ENCODE results near the gene PPM1A.

Gene PPM1A

DNA sequence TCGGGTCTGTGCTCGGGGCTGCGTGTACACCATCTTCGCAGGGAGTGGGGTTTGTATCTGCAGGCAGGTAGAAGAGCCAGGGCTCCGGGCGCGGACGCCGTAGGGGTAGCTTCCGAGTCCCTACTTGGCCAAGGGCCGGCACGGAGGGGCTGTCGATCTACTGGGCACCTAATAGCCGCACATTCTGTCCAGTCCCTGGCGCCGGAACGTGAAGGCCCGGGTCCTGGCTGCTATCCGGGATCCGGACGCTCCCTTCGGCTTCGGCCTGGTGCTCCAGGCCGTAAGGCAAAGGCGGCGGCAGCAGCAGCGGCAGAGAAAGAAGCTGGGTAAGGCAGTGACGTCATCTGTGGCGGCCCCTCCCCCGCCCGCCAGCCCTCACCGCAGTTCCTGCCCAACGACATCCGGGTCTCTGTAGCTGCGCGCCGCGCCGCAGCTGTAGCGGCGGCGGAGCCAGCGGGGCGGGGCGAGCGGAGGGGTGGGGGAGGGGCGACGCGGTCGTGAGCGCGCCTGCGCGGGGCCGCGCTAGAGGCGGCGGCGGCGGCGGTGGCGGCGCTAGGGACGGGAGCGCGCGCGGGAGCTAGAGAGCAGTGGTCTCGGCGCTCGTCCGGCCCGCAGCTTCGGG, at the start of gene PPM1A:
TSS of gene PPM1A (plus strand) at position 525 of the 622 bp plus-strand sequence. CDS start 33,483 bp downstream, outside the sequence.
- Histone ChIP-seq H3K9ac (ENCODE audit: low read depth, low read length) (peak within 1 kb of the TSS; percentile 95), H3K27me3 (ENCODE audit: control insufficient read depth, insufficient read depth, low read length) (no peaks in the 10 kb centered on the region), H3K4me1 (ENCODE audit: control insufficient read depth, insufficient read depth, low read length) (peaks cover 44% of the 10 kb centered on the region), H3K4me3 (ENCODE audit: low read depth, low read length) (peak within 1 kb of the TSS; percentile 98), H3K27ac (ENCODE audit: low read depth, low read length) (peak within 1 kb of the TSS; percentile 100), H3K36me3 (ENCODE audit: control insufficient read depth, insufficient read depth, low read length) (no peaks in the 10 kb centered on the region), H3K9me3 (ENCODE audit: control insufficient read depth, insufficient read depth, low read length) (no peaks in the 10 kb centered on the region)

DNA sequence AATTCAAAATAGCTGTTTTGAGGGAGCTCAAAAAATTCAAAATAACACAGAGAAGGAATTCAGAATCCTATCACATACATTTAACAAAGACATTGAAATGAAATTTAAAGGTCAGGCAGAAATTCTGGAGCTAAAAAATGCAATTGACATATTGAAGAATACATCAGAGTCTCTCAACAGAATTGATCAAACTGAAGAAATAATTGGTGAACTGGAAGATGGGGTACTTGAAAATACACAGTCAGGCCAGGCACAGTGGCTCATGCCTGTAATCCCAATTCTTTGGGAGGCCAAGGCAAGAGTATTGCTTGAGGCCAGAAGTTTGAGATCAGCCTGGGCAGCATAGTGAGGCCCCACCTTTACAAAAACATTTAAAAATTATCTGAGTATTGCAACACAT, 49.7 kb upstream of the PPM1A start:
- Histone ChIP-seq H3K9me3 (ENCODE audit: control insufficient read depth, insufficient read depth, low read length) (no peaks in the 10 kb centered on the region), H3K36me3 (ENCODE audit: control insufficient read depth, insufficient read depth, low read length) (no peaks in the 10 kb centered on the region), H3K27ac (ENCODE audit: low read depth, low read length) (no peak overlapping the region), H3K9ac (ENCODE audit: low read depth, low read length) (no peak overlapping the region), H3K4me3 (ENCODE audit: low read depth, low read length) (no peak overlapping the region), H3K4me1 (ENCODE audit: control insufficient read depth, insufficient read depth, low read length) (peaks cover 20% of the 10 kb centered on the region), H3K27me3 (ENCODE audit: control insufficient read depth, insufficient read depth, low read length) (no peaks in the 10 kb centered on the region)

DNA sequence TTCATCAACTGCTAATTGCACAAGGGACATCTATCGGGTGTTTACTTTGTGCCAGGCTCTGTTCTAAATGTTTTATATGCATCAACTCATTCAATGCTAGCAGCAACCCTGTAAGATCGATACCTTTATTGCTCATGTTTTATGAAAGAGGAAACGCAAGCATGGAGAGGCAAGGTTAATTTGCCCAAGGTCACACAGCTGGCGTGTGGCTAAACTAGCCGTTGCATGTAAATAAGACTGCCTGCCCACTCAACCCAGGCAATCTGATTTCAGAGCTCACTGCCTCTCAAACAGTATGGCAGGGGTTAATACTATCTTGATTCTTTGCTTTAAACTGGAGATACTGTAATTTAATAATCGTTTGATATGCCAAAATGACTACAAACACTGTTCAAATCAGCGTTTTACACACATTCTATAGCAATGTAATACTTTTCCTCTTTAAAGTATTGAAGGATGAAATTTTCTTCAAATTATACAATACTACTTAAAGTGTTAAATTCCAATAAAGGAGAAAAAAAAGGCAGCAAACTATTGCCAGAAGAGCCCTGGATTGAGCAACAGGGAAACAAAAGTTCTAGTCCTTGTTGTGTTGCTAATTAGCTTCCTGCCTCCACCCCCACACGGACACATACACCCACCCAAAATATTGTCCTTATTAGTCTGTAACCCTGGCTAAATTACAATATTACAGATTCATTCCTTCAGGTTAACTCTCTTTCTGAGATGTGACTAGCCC, 44.7 kb upstream of the PPM1A start:
- Histone ChIP-seq H3K4me3 (ENCODE audit: low read depth, low read length) (no peak overlapping the region), H3K27ac (ENCODE audit: low read depth, low read length) (peak overlapping the region; percentile 33)

DNA sequence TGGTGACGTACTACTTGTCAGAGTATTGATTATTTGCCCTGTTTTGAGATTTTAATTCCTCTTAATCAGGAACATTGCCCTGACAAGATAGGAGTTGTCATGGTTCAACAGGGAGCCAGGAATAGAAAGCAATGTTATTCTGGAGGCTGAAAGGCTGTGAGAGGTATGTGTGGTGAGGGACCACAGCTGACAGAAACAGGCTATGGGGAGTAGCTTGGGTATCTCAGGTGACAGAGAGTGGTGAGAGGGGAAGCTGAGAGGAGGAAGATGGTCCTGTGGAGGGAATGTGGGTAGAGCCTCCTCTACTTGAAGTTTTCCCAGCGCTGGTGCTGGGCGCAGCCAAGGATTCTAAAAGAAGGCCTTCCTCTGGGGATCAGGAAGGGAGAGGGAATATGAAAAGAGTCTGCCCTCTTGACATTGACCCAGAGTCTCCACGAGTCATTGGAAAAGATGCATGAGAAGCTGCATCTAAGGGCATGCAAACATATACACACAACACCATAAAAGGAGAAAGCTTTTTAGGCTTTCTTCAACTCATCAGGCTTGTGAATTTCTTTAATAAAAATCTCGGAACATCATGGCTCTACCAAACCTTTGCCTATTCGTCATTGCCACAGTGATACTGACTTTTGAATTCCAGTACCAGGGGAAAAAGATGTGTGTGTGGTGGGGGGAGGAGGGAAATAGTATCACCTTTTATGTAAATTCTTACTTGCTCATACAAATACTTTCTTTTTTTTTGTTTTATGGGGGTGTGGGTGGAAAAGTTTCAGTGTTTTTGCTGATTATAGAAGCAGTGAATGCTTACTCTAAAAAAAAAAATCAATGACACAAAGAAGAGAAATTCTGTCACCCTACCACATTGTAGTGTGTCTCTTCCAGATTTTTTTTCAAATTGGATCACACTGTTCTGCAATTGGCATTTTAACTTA, 43.9 kb upstream of the PPM1A start:
- Histone ChIP-seq H3K4me1 (ENCODE audit: control insufficient read depth, insufficient read depth, low read length) (peaks cover 17% of the 10 kb centered on the region), H3K27me3 (ENCODE audit: control insufficient read depth, insufficient read depth, low read length) (no peaks in the 10 kb centered on the region), H3K9me3 (ENCODE audit: control insufficient read depth, insufficient read depth, low read length) (no peaks in the 10 kb centered on the region), H3K27ac (ENCODE audit: low read depth, low read length) (peak overlapping the region; percentile 33), H3K4me3 (ENCODE audit: low read depth, low read length) (no peak overlapping the region), H3K9ac (ENCODE audit: low read depth, low read length) (no peak overlapping the region), H3K36me3 (ENCODE audit: control insufficient read depth, insufficient read depth, low read length) (no peaks in the 10 kb centered on the region)

More for the DNA sequence above, 44.7 kb upstream of the PPM1A start:
- H3K9ac ChIP-seq (ENCODE audit: low read depth, low read length): no peak overlapping the region
- no peaks in the 10 kb centered on the region for H3K9me3 ChIP-seq (ENCODE audit: control insufficient read depth, insufficient read depth, low read length)
- H3K4me1 ChIP-seq (ENCODE audit: control insufficient read depth, insufficient read depth, low read length): peaks cover 17% of the 10 kb centered on the region
- no peaks in the 10 kb centered on the region for H3K27me3 ChIP-seq (ENCODE audit: control insufficient read depth, insufficient read depth, low read length)
- H3K36me3 ChIP-seq (ENCODE audit: control insufficient read depth, insufficient read depth, low read length): no peaks in the 10 kb centered on the region

DNA sequence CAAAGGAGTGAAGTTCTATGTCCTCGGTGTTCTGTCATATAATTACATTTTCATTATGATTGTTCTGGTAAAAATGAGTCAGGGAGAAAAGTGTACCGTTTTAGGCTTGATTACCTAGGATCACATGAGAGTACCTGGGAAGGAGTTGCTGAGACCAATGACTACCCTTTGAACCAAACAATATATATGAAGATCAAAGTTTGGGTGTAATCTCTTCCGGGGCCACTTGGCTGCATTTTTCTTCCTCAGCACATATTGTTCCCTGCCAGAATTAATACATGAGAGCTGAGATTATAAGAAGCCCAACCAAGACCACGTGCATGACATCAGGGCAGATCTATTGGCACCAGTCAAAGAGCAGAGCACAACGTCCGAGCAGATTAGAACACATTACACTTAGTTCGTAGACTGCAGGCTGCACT, 42.8 kb upstream of the PPM1A start:
- Histone ChIP-seq H3K9me3 (ENCODE audit: control insufficient read depth, insufficient read depth, low read length) (no peaks in the 10 kb centered on the region), H3K27ac (ENCODE audit: low read depth, low read length) (no peak overlapping the region), H3K36me3 (ENCODE audit: control insufficient read depth, insufficient read depth, low read length) (no peaks in the 10 kb centered on the region), H3K27me3 (ENCODE audit: control insufficient read depth, insufficient read depth, low read length) (no peaks in the 10 kb centered on the region), H3K4me1 (ENCODE audit: control insufficient read depth, insufficient read depth, low read length) (peaks cover 22% of the 10 kb centered on the region), H3K4me3 (ENCODE audit: low read depth, low read length) (no peak overlapping the region), H3K9ac (ENCODE audit: low read depth, low read length) (no peak overlapping the region)

DNA sequence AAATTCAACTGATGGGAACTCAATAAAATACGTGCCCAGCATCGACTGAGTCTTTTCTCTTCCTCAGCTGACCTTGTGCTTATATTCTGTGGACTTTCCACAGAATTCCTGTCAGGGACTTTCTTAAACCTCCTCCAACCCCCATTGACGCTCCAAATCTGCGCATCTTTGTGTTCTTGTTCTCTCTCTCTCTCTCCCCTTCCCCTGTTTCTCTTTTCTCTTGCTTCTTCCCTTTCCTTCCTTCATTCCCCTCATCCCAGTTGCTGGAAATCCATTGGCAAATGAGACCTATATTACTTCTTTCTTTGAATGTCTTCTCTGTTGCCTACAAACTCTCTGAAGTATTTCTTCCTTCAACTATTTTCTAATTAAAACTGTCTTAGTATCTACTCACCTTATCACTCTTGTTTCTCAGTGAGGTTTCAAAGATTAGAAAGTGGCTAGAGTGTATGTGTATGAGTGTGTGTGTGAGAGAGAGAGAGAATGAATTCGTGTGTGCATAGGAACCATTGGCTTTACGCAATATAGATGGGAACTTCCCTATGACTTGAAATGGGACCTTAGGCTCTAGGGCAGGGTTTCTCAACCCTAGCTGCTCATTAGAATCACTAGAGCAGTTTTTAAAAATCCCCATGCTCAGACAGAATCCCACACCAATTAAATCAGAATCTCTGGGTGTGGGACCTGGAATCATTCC, 42.0 kb upstream of the PPM1A start:
- no peaks in the 10 kb centered on the region for H3K27me3 ChIP-seq (ENCODE audit: control insufficient read depth, insufficient read depth, low read length)
- no peaks in the 10 kb centered on the region for H3K9me3 ChIP-seq (ENCODE audit: control insufficient read depth, insufficient read depth, low read length)
- no peak overlapping the region for H3K27ac ChIP-seq (ENCODE audit: low read depth, low read length)
- H3K4me1 ChIP-seq (ENCODE audit: control insufficient read depth, insufficient read depth, low read length): peaks cover 27% of the 10 kb centered on the region
- H3K4me3 ChIP-seq (ENCODE audit: low read depth, low read length): no peak overlapping the region
- no peaks in the 10 kb centered on the region for H3K36me3 ChIP-seq (ENCODE audit: control insufficient read depth, insufficient read depth, low read length)
- no peak overlapping the region for H3K9ac ChIP-seq (ENCODE audit: low read depth, low read length)

DNA sequence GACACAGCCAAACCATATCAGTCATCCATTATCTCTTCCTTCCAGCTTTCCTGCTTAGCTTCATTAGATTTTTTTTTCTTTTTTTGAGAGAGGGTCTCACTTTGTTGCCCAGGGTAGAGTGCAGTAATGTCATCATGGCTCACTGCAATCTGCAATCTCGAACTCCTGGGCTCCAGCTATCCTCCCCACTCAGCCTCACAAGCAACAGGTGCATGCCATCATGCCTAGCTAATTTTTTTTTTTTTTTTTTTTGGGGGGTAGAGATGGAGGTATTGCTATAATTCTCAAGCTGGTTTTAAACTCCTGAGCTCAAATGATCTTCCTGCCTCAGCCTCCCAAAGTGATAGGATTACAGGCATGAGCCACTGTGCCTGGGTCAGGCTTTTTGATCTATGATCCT, 38.3 kb upstream of the PPM1A start:
- Histone ChIP-seq H3K27ac (ENCODE audit: low read depth, low read length) (no peak overlapping the region), H3K36me3 (ENCODE audit: control insufficient read depth, insufficient read depth, low read length) (no peaks in the 10 kb centered on the region), H3K27me3 (ENCODE audit: control insufficient read depth, insufficient read depth, low read length) (no peaks in the 10 kb centered on the region), H3K9ac (ENCODE audit: low read depth, low read length) (no peak overlapping the region), H3K4me1 (ENCODE audit: control insufficient read depth, insufficient read depth, low read length) (peaks cover 10% of the 10 kb centered on the region), H3K9me3 (ENCODE audit: control insufficient read depth, insufficient read depth, low read length) (no peaks in the 10 kb centered on the region), H3K4me3 (ENCODE audit: low read depth, low read length) (no peak overlapping the region)

DNA sequence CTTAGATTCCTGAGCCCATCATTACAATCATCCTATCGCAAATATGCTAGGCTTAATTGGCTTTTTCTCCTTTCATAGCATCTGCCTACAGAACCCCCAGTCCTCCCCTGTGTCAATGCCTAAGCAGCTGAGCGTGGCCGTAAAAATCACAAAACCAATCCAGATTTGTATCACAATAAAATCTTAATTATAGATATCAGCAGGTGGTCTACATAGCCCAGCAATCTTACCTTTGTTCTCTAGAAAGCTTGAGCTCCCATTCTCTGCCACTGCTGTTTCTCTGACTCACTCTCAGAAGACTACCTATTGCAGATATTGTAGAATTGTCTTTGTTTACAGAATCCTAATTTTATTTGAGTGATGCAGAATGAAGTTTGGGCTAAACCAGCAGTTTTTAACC, 37.9 kb upstream of the PPM1A start:
- no peaks in the 10 kb centered on the region for H3K27me3 ChIP-seq (ENCODE audit: control insufficient read depth, insufficient read depth, low read length)

DNA sequence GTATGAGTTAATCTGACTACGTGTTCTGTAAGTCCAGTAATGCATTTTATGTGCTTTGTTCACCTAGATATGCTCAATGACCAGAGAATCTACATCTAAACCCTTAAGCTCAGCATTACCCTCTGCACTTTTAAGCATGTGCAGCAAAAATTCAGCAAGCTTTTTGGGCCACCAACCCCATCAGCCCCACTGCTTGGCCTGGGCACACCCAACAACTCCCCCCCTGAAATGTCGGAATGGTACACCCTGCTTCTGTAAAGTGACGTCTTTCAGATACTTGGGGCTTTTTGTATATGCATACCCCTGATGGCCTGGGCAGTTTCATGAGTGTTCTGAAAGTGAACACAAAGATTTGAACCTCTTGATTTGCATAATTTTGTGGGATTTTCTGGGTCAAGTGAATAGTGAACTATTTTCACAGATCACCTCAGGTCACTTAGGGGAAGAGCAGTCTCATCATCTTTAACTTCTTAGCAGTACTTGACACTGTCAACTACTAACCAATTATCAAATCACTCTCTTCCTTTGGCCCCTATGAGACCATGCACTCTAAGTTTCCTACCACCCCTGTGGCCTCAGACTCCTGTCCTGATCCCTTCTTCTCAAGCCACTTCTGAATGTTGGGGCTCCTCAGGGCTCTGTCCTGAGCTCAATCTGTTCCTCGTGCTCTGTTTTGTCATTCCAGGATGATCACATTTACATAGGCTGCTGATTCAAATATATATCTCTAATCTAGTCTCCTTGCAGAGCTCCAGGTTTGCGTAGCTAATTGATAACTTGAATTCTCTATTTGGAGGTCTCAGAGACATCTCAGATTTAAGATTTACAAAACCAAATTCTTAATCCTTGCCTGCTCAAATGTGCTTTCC, 36.3 kb upstream of the PPM1A start:
- Histone ChIP-seq H3K9me3 (ENCODE audit: control insufficient read depth, insufficient read depth, low read length) (no peaks in the 10 kb centered on the region), H3K4me3 (ENCODE audit: low read depth, low read length) (no peak overlapping the region), H3K4me1 (ENCODE audit: control insufficient read depth, insufficient read depth, low read length) (peaks cover 10% of the 10 kb centered on the region)

More for the DNA sequence above, 37.9 kb upstream of the PPM1A start:
- H3K4me3 ChIP-seq (ENCODE audit: low read depth, low read length): no peak overlapping the region
- no peak overlapping the region for H3K27ac ChIP-seq (ENCODE audit: low read depth, low read length)
- peaks cover 10% of the 10 kb centered on the region for H3K4me1 ChIP-seq (ENCODE audit: control insufficient read depth, insufficient read depth, low read length)
- no peak overlapping the region for H3K9ac ChIP-seq (ENCODE audit: low read depth, low read length)
- no peaks in the 10 kb centered on the region for H3K36me3 ChIP-seq (ENCODE audit: control insufficient read depth, insufficient read depth, low read length)
- no peaks in the 10 kb centered on the region for H3K9me3 ChIP-seq (ENCODE audit: control insufficient read depth, insufficient read depth, low read length)

DNA sequence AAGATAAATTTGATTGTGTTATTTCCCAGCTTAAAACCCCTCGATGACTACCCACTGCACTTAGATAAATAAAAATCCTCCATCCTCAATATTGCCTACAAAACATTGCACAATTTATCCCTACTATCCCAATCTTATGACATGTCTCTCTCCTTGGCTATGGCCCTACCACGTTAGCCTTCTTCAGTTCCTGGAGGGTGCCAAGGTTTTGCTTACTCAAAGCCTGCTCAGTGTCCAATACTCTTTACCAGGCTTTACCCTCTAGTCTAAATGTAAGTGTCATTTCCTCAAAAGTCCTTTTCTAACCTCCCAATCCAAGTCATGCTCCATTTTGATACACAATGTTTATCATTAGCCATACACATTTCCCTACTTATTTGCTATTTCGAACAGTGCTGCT, 35.0 kb upstream of the PPM1A start:
- no peaks in the 10 kb centered on the region for H3K9me3 ChIP-seq (ENCODE audit: control insufficient read depth, insufficient read depth, low read length)
- peaks cover 10% of the 10 kb centered on the region for H3K4me1 ChIP-seq (ENCODE audit: control insufficient read depth, insufficient read depth, low read length)
- no peak overlapping the region for H3K27ac ChIP-seq (ENCODE audit: low read depth, low read length)
- H3K4me3 ChIP-seq (ENCODE audit: low read depth, low read length): no peak overlapping the region
- no peaks in the 10 kb centered on the region for H3K36me3 ChIP-seq (ENCODE audit: control insufficient read depth, insufficient read depth, low read length)
- no peak overlapping the region for H3K9ac ChIP-seq (ENCODE audit: low read depth, low read length)
- H3K27me3 ChIP-seq (ENCODE audit: control insufficient read depth, insufficient read depth, low read length): no peaks in the 10 kb centered on the region

More for the DNA sequence above, 36.3 kb upstream of the PPM1A start:
- no peaks in the 10 kb centered on the region for H3K36me3 ChIP-seq (ENCODE audit: control insufficient read depth, insufficient read depth, low read length)
- no peak overlapping the region for H3K9ac ChIP-seq (ENCODE audit: low read depth, low read length)
- no peak overlapping the region for H3K27ac ChIP-seq (ENCODE audit: low read depth, low read length)
- H3K27me3 ChIP-seq (ENCODE audit: control insufficient read depth, insufficient read depth, low read length): no peaks in the 10 kb centered on the region

Measured in HUES48 (cell line).